T-helper 1 cell treated with Interleukin-12 subunit alpha and Interleukin-12 subunit beta and Interleukin-4 antibody, amounts not matched to agents 30 μg/mL and 1 μg/mL, for 36 hours (primary cell): ENCODE data around the gene ELP4.
"Not testable (repeated sequence)": the region's sequence is repeated elsewhere in the genome, so short reads cannot be mapped to it uniquely, and the experiment has no call there.

Source experiments
- H3K27ac Mint-ChIP-seq: one replicate; pipeline ENCODE4 v1.8.0; 2021; ENCODE audit warnings: mild to moderate bottlenecking, mixed read lengths
- H3K27me3 Mint-ChIP-seq: one replicate; pipeline ENCODE4 v1.8.0; 2021; ENCODE audit warnings: low read depth, mixed read lengths
- H3K36me3 Mint-ChIP-seq: one replicate; pipeline ENCODE4 v1.8.0; 2021; ENCODE audit warnings: low read depth, mixed read lengths
- H3K4me1 Mint-ChIP-seq: one replicate; pipeline ENCODE4 v1.8.0; 2021; ENCODE audit warnings: low read depth, mixed read lengths
- H3K4me3 Mint-ChIP-seq: one replicate; pipeline ENCODE4 v1.8.0; 2021; ENCODE audit warnings: mild to moderate bottlenecking, moderate library complexity, mixed read lengths
- H3K9me3 Mint-ChIP-seq: one replicate; pipeline ENCODE4 v1.8.0; 2021; ENCODE audit warnings: mixed read lengths

Gene ELP4

GRCh38 chr11:31728432-31728831 lies 218.9 kb downstream of the ELP4 start:
- Mint-ChIP-seq H3K27me3 (no peaks in the 10 kb centered on the region), H3K4me3 (no peak overlapping the region), H3K4me1 (no peaks in the 10 kb centered on the region), H3K27ac (no peak overlapping the region), H3K9me3 (peaks cover 23% of the 10 kb centered on the region), H3K36me3 (peaks cover 1% of the 10 kb centered on the region)

GRCh38 chr11:31740131-31740530 lies 230.6 kb downstream of the ELP4 start:
- no peak overlapping the region for H3K27ac Mint-ChIP-seq
- peaks cover 20% of the 10 kb centered on the region for H3K9me3 Mint-ChIP-seq
- H3K4me1 Mint-ChIP-seq = no peaks in the 10 kb centered on the region
- H3K27me3 Mint-ChIP-seq = no peaks in the 10 kb centered on the region
- H3K4me3 Mint-ChIP-seq = no peak overlapping the region
- no peaks in the 10 kb centered on the region for H3K36me3 Mint-ChIP-seq

DNA sequence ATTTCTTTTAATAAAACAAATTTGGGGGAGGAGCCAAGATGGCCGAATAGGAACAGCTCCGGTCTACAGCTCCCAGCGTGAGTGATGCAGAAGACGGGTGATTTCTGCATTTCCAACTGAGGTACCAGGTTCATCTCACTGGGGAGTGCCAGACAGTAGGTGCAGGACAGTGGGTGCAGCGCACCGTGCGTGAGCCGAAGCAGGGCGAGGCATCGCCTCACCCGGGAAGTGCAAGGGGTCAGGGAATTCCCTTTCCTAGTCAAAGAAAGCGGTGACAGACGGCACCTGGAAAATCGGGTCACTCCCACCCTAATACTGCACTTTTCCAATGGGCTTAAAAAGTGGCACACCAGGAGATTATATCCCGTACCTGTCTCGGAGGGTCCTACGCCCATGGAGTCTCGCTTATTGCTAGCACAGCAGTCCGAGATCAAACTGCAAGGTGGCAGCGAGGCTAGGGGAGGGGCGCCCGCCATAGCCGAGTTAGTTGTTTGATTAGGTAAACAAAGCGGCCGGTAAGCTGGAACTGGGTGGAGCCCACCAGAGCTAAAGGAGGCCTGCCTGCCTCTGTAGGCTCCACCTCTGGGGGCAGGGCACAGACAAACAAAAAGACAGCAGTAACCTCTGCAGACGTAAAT lies 231.3 kb downstream of the ELP4 start:
- H3K36me3 Mint-ChIP-seq, H3K4me3 Mint-ChIP-seq, H3K27me3 Mint-ChIP-seq, H3K27ac Mint-ChIP-seq, H3K4me1 Mint-ChIP-seq: not testable (repeated sequence)
- H3K9me3 Mint-ChIP-seq = peaks cover 17% of the 10 kb centered on the region

GRCh38 chr11:31747581-31747980 lies 238.0 kb downstream of the ELP4 start:
- Mint-ChIP-seq H3K36me3 (no peaks in the 10 kb centered on the region), H3K9me3 (peaks cover 7% of the 10 kb centered on the region), H3K27me3 (no peaks in the 10 kb centered on the region), H3K4me1 (no peaks in the 10 kb centered on the region), H3K4me3 (no peak overlapping the region), H3K27ac (no peak overlapping the region)

GRCh38 chr11:31757260-31757835 lies 247.8 kb downstream of the ELP4 start:
- H3K27ac Mint-ChIP-seq = no peak overlapping the region
- H3K27me3 Mint-ChIP-seq = no peaks in the 10 kb centered on the region
- H3K36me3 Mint-ChIP-seq = no peaks in the 10 kb centered on the region
- H3K4me3 Mint-ChIP-seq = no peak overlapping the region
- no peaks in the 10 kb centered on the region for H3K4me1 Mint-ChIP-seq
- no peaks in the 10 kb centered on the region for H3K9me3 Mint-ChIP-seq

DNA sequence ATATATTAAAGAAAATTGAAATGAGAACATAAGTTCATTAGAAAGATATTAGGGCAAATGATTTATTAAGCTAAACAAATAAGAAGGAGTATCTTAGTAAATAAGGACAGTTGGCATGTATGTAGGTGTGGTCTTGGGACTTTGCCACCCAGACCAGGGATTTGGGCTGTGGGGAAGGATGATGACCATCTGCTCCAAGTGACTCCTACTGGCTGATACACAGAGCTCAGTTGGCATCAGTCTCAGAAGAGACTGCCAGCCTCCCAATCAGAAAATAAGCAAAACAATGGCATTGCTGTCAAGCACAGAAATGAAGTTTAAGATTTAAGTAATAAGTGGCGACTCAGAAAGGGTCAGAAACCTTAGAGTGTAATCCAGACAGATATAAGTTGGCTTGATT lies 252.1 kb downstream of the ELP4 start:
- Mint-ChIP-seq H3K36me3 (no peaks in the 10 kb centered on the region), H3K4me3 (no peak overlapping the region), H3K27ac (no peak overlapping the region), H3K27me3 (no peaks in the 10 kb centered on the region), H3K4me1 (no peaks in the 10 kb centered on the region), H3K9me3 (no peaks in the 10 kb centered on the region)

DNA sequence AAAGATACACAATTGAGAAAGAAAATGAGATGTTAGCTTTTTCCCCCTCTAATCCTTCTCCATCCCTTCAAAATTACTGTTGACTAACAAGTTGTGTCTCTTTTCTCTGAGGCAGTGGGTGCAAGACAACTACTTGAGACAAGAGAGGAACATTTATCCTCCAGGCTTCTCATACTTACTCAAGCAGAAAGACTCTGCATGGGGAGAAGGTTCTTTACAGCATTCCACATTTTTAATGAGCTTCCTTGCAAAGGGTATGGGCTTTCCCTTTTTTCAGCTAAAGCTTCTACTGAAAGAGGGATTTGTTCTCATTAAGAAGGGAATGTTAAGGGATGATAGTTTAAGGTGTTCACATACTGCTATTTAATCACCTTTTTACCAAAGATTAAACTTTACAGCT lies 253.7 kb downstream of the ELP4 start:
- Mint-ChIP-seq H3K36me3 (no peaks in the 10 kb centered on the region), H3K4me3 (no peak overlapping the region), H3K27ac (no peak overlapping the region), H3K4me1 (no peaks in the 10 kb centered on the region), H3K9me3 (no peaks in the 10 kb centered on the region), H3K27me3 (no peaks in the 10 kb centered on the region)

DNA sequence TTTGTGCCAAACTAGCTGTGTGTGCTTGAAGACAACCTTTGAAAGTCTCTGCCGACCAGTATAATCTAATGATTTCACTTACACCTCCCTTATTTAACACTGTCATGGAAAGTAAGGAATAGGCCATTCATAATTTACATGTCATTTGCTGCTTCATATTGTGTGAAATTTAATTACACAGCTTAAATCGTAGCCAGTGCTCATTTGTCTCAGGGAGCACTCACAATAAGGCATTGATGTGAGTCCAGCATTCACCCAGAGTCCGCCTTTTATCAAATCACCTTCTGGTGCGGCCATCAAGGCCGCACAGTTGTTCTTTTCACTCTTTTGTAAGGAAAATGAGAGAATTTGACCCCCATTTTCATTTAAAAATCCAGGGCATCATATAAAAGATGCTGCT lies 254.7 kb downstream of the ELP4 start:
- no peak overlapping the region for H3K27ac Mint-ChIP-seq
- no peaks in the 10 kb centered on the region for H3K9me3 Mint-ChIP-seq
- H3K4me3 Mint-ChIP-seq = no peak overlapping the region
- no peaks in the 10 kb centered on the region for H3K27me3 Mint-ChIP-seq
- H3K36me3 Mint-ChIP-seq = no peaks in the 10 kb centered on the region
- H3K4me1 Mint-ChIP-seq = no peaks in the 10 kb centered on the region

DNA sequence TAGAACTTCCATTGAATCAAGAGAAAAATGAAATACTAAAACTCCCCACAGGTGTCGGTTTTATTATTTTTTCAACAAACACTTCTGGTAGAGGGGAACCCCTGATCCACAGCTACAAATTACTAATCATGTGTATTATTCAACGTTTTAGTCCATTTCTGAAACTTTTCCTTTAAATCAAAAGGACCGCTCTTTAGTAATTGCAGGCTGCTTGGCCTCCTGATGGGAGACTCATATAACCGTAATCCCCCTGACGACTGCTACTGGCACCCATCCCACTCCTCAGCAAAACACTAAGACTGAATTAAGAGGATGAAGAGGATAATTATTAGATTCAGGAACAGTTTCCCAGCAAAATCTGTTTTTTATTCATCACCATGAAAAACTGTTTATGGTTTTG lies 255.2 kb downstream of the ELP4 start:
- Mint-ChIP-seq H3K27ac (no peak overlapping the region), H3K36me3 (no peaks in the 10 kb centered on the region), H3K9me3 (no peaks in the 10 kb centered on the region), H3K4me1 (no peaks in the 10 kb centered on the region), H3K4me3 (no peak overlapping the region), H3K27me3 (no peaks in the 10 kb centered on the region)

- Mint-ChIP-seq H3K36me3 (no peaks in the 10 kb centered on the region), H3K27me3 (no peaks in the 10 kb centered on the region), H3K4me1 (no peaks in the 10 kb centered on the region), H3K9me3 (no peaks in the 10 kb centered on the region), H3K27ac (no peak overlapping the region), H3K4me3 (no peak overlapping the region)
Measured at GRCh38 chr11:31767066-31767465, 257.5 kb downstream of the ELP4 start.

DNA sequence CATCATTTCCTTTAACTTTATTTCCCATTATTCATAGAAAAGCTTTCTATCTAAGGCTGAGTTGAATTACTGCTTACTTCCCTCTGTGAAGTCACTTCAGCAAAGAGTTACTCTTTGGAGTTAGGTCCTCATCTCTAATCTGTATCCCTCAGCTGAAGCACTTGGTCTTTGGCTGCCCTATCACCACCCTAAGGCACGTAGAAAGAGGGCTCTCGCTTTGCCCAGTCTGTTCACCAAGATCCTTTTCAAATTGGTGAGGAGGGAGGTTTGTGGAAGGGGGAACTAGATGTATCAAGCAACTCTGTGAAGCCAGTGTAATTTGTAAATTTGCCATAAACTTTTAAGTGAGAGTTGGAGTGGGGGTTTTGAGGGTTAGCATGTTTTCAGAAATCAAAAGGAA lies 258.1 kb downstream of the ELP4 start:
- Mint-ChIP-seq H3K27ac (no peak overlapping the region), H3K4me3 (no peak overlapping the region), H3K36me3 (no peaks in the 10 kb centered on the region), H3K9me3 (no peaks in the 10 kb centered on the region), H3K4me1 (no peaks in the 10 kb centered on the region), H3K27me3 (no peaks in the 10 kb centered on the region)

- Mint-ChIP-seq H3K4me1 (no peaks in the 10 kb centered on the region), H3K36me3 (no peaks in the 10 kb centered on the region), H3K27me3 (no peaks in the 10 kb centered on the region), H3K4me3 (no peak overlapping the region), H3K9me3 (no peaks in the 10 kb centered on the region), H3K27ac (no peak overlapping the region)
Measured at GRCh38 chr11:31768749-31769640, 259.4 kb downstream of the ELP4 start.

- no peaks in the 10 kb centered on the region for H3K4me1 Mint-ChIP-seq
- H3K27ac Mint-ChIP-seq = no peak overlapping the region
- no peaks in the 10 kb centered on the region for H3K27me3 Mint-ChIP-seq
- no peaks in the 10 kb centered on the region for H3K36me3 Mint-ChIP-seq
- no peaks in the 10 kb centered on the region for H3K9me3 Mint-ChIP-seq
- H3K4me3 Mint-ChIP-seq = no peak overlapping the region
Measured at GRCh38 chr11:31770011-31770700, 260.6 kb downstream of the ELP4 start.

GRCh38 chr11:31772412-31772811 lies 262.8 kb downstream of the ELP4 start:
- Mint-ChIP-seq H3K4me1 (no peaks in the 10 kb centered on the region), H3K4me3 (no peak overlapping the region), H3K27me3 (no peaks in the 10 kb centered on the region), H3K36me3 (no peaks in the 10 kb centered on the region), H3K9me3 (no peaks in the 10 kb centered on the region), H3K27ac (no peak overlapping the region)
